GM12878 (cell line): ENCODE results near the gene ZCCHC2. TPM values are rescaled to one million over a fixed set of nuclear protein-coding genes. Genes with fewer than 3 reads are reported as not detected.

Source experiments
- MEF2B ChIP-seq: fragments of 450-650 bp; IDR thresholded peaks from 2 replicates; pipeline ENCODE4 v1.6.1; 2018; ENCODE audit warnings: mild to moderate bottlenecking, moderate library complexity; ENCODE audit not compliant: partially characterized antibody, poor library complexity, severe bottlenecking
- NFIC ChIP-seq: IDR thresholded peaks from 2 replicates; pipeline ENCODE4 v1.6.1; 2012; ENCODE audit warnings: low read depth, mild to moderate bottlenecking, inconsistent platforms, low read length, moderate library complexity
- NFXL1 ChIP-seq: fragments of 450-650 bp; IDR thresholded peaks from 2 replicates; pipeline ENCODE4 v1.6.1; 2017; ENCODE audit warnings: antibody characterized with exemption, mild to moderate bottlenecking, borderline replicate concordance
- WRNIP1 ChIP-seq: IDR thresholded peaks from 2 replicates; pipeline ENCODE4 v1.6.1; 2011; ENCODE audit warnings: low read depth, low read length, improper control_type of control experiment, borderline replicate concordance
- ZBTB33 ChIP-seq: fragments of 450-650 bp; IDR thresholded peaks from 2 replicates; pipeline ENCODE4 v1.6.1; 2017; ENCODE audit warnings: mild to moderate bottlenecking
- ZNF687 ChIP-seq: fragments of 450-650 bp; IDR thresholded peaks from 2 replicates; pipeline ENCODE4 v1.6.1; 2017; ENCODE audit warnings: mild to moderate bottlenecking, moderate library complexity
- polyA plus RNA-seq, 11 experiments: library from polyadenylated mRNA; depleted of rRNA in 4 of 11; unstranded in 6 of 11; stranded (reverse) in 5 of 11; fragments of >200 nt; fragmentation: Nextera tagmentation in 4 of 11; fragmentation: Illumina TruSeq in 1 of 11; extraction: Ambion mirVana in 4 of 11; extraction: Trizol in 1 of 11; gene quantifications; 1 replicate in 1 of 11; 2 replicates in 10 of 11; pipeline versions ENCODE4 v1.2.1 to v1.2.3, GENCODE V29; 2011 to 2016; ENCODE audit warnings: inconsistent platforms in 2 of 11, missing spikeins in 2 of 11, low read depth in 1 of 11
- total RNA-seq, 4 experiments: library from RNA; depleted of rRNA in 3 of 4; stranded (reverse); fragments of >200 nt in 3 of 4; fragmentation: Illumina TruSeq in 1 of 4; extraction: Trizol in 1 of 4; gene quantifications; 2 replicates each; pipeline versions ENCODE4 v1.2.1 to v1.2.3, GENCODE V29; 2013 to 2021
- TF ChIP-seq, protein P1 (sequence below): IDR thresholded peaks from 2 replicates; pipeline ENCODE4 v1.6.1; 2011; ENCODE audit warnings: borderline replicate concordance, low read depth, mild to moderate bottlenecking, moderate library complexity, mixed read lengths, low read length; ENCODE audit not compliant: insufficient read depth; ENCODE audit errors: extremely low read length
- TF ChIP-seq, protein P2 (sequence below): fragments of 450-650 bp; IDR thresholded peaks from 2 replicates; pipeline ENCODE4 v1.6.1; 2017; ENCODE audit warnings: borderline replicate concordance

Gene ZCCHC2
- total and polyA plus RNA-seq, 10 of the 15 experiments (the other 5 are each of a cell fraction or from before 2014, with no cell fraction given): 1.7 to 17.4 (median 8.6) TPM

DNA sequence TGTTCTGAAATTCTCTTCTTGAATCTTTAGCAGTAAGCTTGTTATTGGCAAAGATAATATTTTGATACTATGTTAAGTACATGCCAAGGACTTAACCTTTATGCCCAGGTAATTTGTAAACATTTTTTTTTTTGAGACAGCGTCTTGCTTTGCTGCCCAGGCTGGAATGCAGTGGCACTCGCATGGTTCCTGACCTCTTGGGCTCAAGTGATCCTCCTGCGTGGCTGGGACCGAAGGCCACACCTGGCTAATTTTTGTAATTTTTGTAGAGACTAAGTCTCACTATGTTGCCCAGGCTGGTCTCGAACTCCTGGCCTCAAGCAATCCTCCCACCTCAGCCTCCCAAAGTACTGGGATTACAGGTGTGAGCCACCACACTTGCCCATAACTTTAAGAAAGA is 35.7 kb upstream of the ZCCHC2 start (continued):
- TF ChIP-seq ZNF687 (no peak), NFXL1 (no peak), MEF2B (no peak), NFIC (no peak), WRNIP1 (no peak), ZBTB33 (no peak)
- TF ChIP-seq, protein P1, sequence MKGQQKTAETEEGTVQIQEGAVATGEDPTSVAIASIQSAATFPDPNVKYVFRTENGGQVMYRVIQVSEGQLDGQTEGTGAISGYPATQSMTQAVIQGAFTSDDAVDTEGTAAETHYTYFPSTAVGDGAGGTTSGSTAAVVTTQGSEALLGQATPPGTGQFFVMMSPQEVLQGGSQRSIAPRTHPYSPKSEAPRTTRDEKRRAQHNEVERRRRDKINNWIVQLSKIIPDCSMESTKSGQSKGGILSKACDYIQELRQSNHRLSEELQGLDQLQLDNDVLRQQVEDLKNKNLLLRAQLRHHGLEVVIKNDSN: no peak
- TF ChIP-seq, protein P2, sequence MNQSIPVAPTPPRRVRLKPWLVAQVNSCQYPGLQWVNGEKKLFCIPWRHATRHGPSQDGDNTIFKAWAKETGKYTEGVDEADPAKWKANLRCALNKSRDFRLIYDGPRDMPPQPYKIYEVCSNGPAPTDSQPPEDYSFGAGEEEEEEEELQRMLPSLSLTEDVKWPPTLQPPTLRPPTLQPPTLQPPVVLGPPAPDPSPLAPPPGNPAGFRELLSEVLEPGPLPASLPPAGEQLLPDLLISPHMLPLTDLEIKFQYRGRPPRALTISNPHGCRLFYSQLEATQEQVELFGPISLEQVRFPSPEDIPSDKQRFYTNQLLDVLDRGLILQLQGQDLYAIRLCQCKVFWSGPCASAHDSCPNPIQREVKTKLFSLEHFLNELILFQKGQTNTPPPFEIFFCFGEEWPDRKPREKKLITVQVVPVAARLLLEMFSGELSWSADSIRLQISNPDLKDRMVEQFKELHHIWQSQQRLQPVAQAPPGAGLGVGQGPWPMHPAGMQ: no peak
